Spinal cord (tissue), 10 donors: ENCODE results near the gene INHA. TPM values are rescaled to one million over a fixed set of nuclear protein-coding genes. Genes with fewer than 3 reads are reported as not detected.

ENCODE experiments used
- DNase-seq, 6 donors: peaks; one replicate each; pipeline versions ENCODE4 v3.0.0 to v3.0.0-alpha.2; 2013 to 2015; ENCODE audit warnings: low spot score in 6 of 6, low read depth in 4 of 6
- H3K27ac ChIP-seq: one replicate; pipeline ENCODE4 v1.5.1; 2013; ENCODE audit warnings: low read depth, low read length, control low read depth
- H3K27me3 ChIP-seq: one replicate; pipeline ENCODE4 v1.6.1; 2013; ENCODE audit warnings: low read length; ENCODE audit not compliant: control insufficient read depth, insufficient read depth
- H3K36me3 ChIP-seq: one replicate; pipeline ENCODE4 v1.6.1; 2013; ENCODE audit warnings: low read length; ENCODE audit not compliant: control insufficient read depth, insufficient read depth
- H3K4me1 ChIP-seq: one replicate; pipeline ENCODE4 v1.6.1; 2013; ENCODE audit warnings: low read length; ENCODE audit not compliant: control insufficient read depth, insufficient read depth
- H3K4me3 ChIP-seq: one replicate; pipeline ENCODE4 v1.5.1; 2013; ENCODE audit warnings: low read depth, low read length, control low read depth
- H3K9me3 ChIP-seq: one replicate; pipeline ENCODE4 v1.6.1; 2013; ENCODE audit warnings: low read length; ENCODE audit not compliant: control insufficient read depth, insufficient read depth
- WGBS: methylation state at CpG from one replicate; pipeline ENCODE4 v1.1.5; 2013; ENCODE audit warnings: missing lambda C conversion rate; ENCODE audit not compliant: insufficient coverage; 5-methylcytosine and 5-hydroxymethylcytosine counted together
- polyA plus RNA-seq, 2 donors: library from polyadenylated mRNA; unstranded; fragments of 120-200 nt; gene quantifications; one replicate each; pipeline ENCODE4 v1.2.1, GENCODE V29; 2013; ENCODE audit not compliant: insufficient read length in 2 of 2
- total RNA-seq, 2 donors: library from RNA; depleted of rRNA in 1 of 2; stranded (reverse); fragments of 120-200 nt in 1 of 2; fragments of >200 nt in 1 of 2; gene quantifications; one replicate each; pipeline versions ENCODE4 v1.2.3 to v1.2.4, GENCODE V29; 2013 to 2014
- donor health status: healthy.

Gene INHA
- total and polyA plus RNA-seq, 4 donors = 0.10 to 5.1 (median 1.8) TPM

GRCh38 chr2:219571311-219572236, 536 bp upstream of the INHA start, which contains the start of gene OBSL1:
Gene OBSL1, minus strand, starts transcription at chr2:219571539. Its CDS starts 307 bp downstream, at chr2:219571232.
- peaks cover 24% of the 10 kb centered on the region for H3K4me1 ChIP-seq
- H3K27ac ChIP-seq = peak within 1 kb of the TSS; percentile 77
- peak in 5 of 6 donors; percentile 53 to 93 (median 68) for DNase-seq
- 4% methylated on average over 39 of the region's 42 CpGs for WGBS
- peaks cover 24% of the 10 kb centered on the region for H3K36me3 ChIP-seq
- peak within 1 kb of the TSS; percentile 51 for H3K4me3 ChIP-seq
- H3K27me3 ChIP-seq = no peaks in the 10 kb centered on the region
- no peaks in the 10 kb centered on the region for H3K9me3 ChIP-seq

GRCh38 chr2:219573166-219573565, 1.1 kb downstream of the INHA start:
- Histone ChIP-seq H3K4me1 (peaks cover 33% of the 10 kb centered on the region), H3K36me3 (peaks cover 8% of the 10 kb centered on the region), H3K27ac (no peak overlapping the region), H3K4me3 (no peak overlapping the region), H3K9me3 (no peaks in the 10 kb centered on the region), H3K27me3 (no peaks in the 10 kb centered on the region)
- DNase-seq = no peak
- 60% methylated on average over 2 of the region's 5 CpGs for WGBS

- WGBS = 82% methylated on average over 22 of the region's 22 CpGs
- DNase-seq = no peak
- Histone ChIP-seq H3K4me1 (peaks cover 36% of the 10 kb centered on the region), H3K36me3 (peaks cover 7% of the 10 kb centered on the region), H3K27me3 (no peaks in the 10 kb centered on the region), H3K9me3 (no peaks in the 10 kb centered on the region), H3K4me3 (no peak overlapping the region), H3K27ac (no peak overlapping the region)
Measured at GRCh38 chr2:219574484-219575311, 2.6 kb downstream of the INHA start.

- 92% methylated on average over 5 of the region's 6 CpGs for WGBS
- H3K4me3 ChIP-seq = no peak overlapping the region
Measured at GRCh38 chr2:219575566-219576504, 3.7 kb downstream of the INHA start.

GRCh38 chr2:219576505-219577388, 4.6 kb downstream of the INHA start:
- H3K27ac ChIP-seq = peak overlapping the region; percentile 65
- 19% methylated on average over 7 of the region's 15 CpGs for WGBS

More at GRCh38 chr2:219575566-219576504, 3.7 kb downstream of the INHA start:
- Histone ChIP-seq H3K9me3 (no peaks in the 10 kb centered on the region), H3K4me1 (peaks cover 30% of the 10 kb centered on the region), H3K36me3 (peaks cover 2% of the 10 kb centered on the region), H3K27ac (peak overlapping the region; percentile 65), H3K27me3 (no peaks in the 10 kb centered on the region)
- DNase-seq = no peak

GRCh38 chr2:219578811-219579613, 6.9 kb downstream of the INHA start:
- 80% methylated on average over 5 of the region's 8 CpGs for WGBS
- no peaks in the 10 kb centered on the region for H3K9me3 ChIP-seq
- no peaks in the 10 kb centered on the region for H3K27me3 ChIP-seq
- peaks cover 2% of the 10 kb centered on the region for H3K36me3 ChIP-seq
- DNase-seq = no peak
- no peak overlapping the region for H3K4me3 ChIP-seq
- H3K27ac ChIP-seq = no peak overlapping the region
- peaks cover 17% of the 10 kb centered on the region for H3K4me1 ChIP-seq

More at GRCh38 chr2:219576505-219577388, 4.6 kb downstream of the INHA start:
- Histone ChIP-seq H3K27me3 (no peaks in the 10 kb centered on the region), H3K4me3 (no peak overlapping the region), H3K36me3 (peaks cover 2% of the 10 kb centered on the region), H3K9me3 (no peaks in the 10 kb centered on the region), H3K4me1 (peaks cover 24% of the 10 kb centered on the region)
- peak in 2 of 6 donors; percentile 77 to 85 for DNase-seq

- no peak for DNase-seq
- Histone ChIP-seq H3K4me1 (peaks cover 14% of the 10 kb centered on the region), H3K4me3 (no peak overlapping the region), H3K27me3 (no peaks in the 10 kb centered on the region), H3K27ac (no peak overlapping the region), H3K9me3 (no peaks in the 10 kb centered on the region), H3K36me3 (no peaks in the 10 kb centered on the region)
- 91% methylated on average over 1 of the region's 2 CpGs for WGBS
Measured at GRCh38 chr2:219581346-219581745, 9.2 kb downstream of the INHA start.

GRCh38 chr2:219591091-219591490, 19.0 kb downstream of the INHA start:
- H3K36me3 ChIP-seq = no peaks in the 10 kb centered on the region
- no peaks in the 10 kb centered on the region for H3K9me3 ChIP-seq
- H3K4me3 ChIP-seq = no peak overlapping the region
- DNase-seq = no peak
- peaks cover under 1% of the 10 kb centered on the region for H3K4me1 ChIP-seq
- H3K27me3 ChIP-seq = no peaks in the 10 kb centered on the region
- WGBS = 0% methylated on average over 1 of the region's 4 CpGs
- no peak overlapping the region for H3K27ac ChIP-seq
